ENCODE measurements around the gene CCDC28B. TPM values are rescaled to one million over a fixed set of nuclear protein-coding genes. Genes with fewer than 3 reads are reported as not detected.

CCDC28B gene
- total RNA-seq = 15.6 and 17.6 TPM in 2 replicates

DNA sequence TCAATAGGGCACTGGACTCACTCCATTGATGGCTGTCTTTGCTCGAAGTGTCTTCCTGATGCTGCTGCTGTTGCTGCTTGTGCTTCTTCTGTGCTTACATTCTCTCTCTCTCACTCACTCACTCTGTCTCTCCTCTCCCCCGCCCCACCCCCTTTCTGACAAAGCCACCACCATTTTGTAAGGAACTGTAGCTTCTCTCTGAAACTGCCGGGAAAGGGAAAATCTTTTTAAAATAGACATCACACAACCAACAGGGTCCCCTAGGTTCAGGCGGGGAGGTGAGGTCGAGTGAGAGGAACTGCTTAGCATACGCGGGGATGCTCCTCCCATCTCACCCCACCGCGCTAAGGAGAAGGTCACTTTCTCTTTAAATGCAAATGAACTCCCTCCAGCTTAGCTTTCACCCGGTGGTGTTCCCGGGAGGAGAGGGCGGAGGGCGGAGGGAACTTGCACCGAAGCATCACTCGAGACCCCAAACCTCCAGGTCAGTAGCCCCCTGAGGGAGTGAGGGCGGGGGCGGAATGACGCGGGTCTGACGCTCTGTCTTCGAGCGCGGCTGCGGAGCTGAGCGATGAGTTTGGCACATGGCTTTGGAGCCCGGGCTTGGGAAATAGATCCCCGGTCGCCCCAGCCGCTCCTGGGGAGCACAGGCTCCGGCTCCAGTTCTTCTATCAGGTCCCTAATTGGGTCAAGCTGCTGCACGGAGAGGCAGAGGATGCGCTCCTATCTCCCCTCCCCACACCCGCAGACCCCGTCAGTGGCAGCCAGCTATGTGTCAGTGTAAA lies at the start of gene CCDC28B:
Gene CCDC28B, plus strand, starts transcription at position 370 of the 785 bp plus-strand sequence. CDS start 1,341 bp downstream, outside the sequence.

DNA sequence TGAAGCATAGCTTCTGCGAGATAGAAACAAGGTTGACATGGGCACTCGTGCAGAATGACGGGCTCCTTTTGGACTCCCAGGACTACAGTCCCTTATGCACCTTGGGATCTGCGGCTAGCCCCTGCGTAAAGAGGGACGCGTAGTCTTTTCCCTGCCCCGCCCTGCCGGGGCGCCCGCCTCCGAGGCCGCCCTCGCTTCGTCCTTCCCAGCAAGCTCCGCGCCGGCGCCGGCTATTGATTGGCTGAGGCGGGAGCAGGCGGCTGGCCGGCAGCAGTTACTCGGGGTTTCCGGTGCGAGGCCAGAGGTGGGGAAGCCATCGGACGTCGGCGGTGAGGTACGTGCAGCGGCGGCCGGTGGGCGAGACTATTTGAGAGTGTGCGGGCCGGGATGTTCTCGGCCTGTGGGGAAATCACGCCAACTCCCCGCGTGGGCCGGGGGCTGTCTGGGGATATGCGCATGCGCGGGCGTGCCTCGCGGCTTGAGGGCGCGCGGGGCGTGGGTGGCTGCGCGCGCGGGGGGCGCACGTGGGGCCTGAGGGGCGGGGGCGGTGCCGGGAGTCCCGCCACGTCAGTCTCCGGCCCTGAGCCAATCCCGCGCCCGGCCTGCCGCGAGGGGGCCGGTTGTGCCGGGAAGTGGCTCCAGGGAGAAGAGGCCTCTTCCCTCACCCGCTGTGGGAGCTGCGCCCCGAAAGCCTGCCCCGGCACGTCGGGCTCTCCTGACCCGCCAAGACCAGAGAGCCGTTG lies 20.8 kb upstream of the CCDC28B start, which contains the start of gene TXLNA:
Gene TXLNA, plus strand, starts transcription at position 233 of the 743 bp plus-strand sequence. CDS start 671 bp downstream, outside the sequence.

DNA sequence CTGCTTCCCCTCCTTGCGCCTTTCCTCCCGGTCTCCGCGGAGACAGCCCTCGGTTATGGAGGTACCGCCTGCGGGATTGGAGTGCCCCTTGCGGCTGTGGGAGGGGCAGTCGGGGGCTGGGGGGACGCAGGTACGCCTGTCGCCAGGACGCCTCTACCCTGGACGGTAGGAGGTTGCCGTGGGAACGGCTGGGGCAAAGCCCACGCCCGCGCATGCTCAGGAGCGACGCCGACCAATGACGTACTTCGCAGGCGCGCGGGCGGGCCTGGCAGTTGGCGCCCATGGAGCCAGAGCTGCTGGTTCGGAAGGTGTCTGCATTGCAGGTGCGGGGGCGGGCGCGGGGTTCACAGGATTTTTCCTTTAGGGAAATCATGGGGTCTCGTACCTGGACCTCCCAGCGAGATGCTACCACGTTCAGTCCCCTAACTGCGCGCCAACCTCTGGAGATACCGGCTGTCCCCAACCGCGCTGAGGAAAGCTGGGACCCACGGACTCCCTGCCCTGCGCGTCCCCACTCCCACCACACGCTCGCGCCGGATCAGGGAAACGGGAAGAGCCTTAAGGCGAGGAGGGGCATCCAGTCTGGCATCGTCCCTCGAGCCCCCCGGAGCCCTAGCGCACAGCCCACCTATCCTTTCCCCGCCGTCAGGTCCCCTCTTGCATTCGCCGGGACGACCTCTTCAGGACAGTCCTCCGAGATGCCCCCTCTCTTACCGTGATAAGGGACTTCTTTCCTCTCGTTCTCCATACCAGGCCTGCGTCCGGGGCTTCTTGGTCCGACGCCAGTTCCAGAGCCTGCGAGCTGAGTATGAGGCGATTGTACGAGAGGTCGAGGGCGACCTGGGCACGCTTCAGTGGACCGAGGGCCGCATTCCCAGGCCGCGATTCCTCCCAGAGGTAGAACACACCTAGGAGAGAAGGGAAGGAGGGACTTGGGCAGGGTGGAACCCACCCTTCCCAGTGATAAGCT lies 5.3 kb downstream of the CCDC28B start, which contains the start of gene IQCC:
Gene IQCC, plus strand, starts transcription at position 271 of the 970 bp plus-strand sequence. Its CDS starts 11 bp downstream, at position 282.

DNA sequence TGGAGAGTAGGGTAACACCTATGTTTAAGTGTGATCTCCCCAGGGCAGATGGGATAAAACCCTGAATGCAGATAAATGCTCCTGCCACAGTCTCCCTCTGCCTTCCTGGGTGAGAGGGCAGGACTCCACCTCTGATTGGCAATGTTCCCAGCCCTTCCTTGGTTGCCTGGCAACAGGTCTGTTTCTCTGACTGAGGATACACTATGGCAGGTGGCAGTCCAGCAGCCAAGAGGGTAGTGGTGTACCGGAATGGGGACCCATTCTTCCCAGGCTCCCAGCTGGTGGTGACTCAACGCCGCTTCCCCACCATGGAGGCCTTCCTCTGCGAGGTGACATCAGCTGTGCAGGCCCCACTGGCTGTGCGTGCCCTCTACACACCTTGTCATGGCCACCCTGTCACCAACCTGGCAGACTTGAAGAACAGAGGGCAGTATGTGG lies 8.5 kb downstream of the CCDC28B start, which contains the start of gene DCDC2B:
Gene DCDC2B, plus strand, starts transcription at position 199 of the 438 bp plus-strand sequence. Its CDS starts 5 bp downstream, at position 204.

DNA sequence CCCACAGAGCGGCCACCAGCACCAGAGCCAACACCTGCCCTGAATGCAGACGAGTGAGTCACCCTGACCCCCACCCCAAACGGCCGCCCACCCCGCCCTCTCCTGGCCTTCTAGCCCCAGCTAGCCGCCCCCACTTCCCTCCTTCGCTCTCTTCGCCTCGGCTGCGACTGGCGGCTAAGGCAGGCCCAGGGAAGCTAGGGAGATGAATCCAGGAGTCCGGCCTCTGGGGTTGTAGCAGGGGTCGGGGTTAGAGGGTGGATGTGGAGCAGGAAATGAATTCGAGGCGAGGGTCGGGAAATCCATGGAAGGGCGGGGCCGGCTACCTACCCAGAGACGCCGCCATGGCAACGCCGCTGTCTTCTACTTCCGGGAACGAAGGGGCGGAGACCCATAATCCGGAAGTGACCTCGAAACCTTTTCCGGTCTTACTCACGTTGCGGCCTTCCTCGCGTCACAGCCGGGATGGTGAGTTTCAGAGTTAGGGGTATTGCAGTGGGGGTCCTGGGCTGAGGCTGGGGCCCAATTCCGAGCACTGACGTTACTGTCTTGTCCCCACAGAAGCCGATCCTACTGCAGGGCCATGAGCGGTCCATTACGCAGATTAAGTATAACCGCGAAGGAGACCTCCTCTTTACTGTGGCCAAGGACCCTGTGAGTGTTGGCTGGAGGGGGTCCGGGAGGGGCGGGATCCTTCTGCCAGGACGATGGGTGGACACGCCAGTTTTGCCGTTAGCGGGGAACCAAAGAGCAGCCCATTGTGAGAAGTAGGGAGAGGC lies 21.8 kb downstream of the CCDC28B start, which contains the start of the genes EIF3I and TMEM234:
Gene EIF3I, plus strand, starts transcription at position 428 of the 776 bp plus-strand sequence. Its CDS starts 35 bp downstream, at position 463.
Gene TMEM234, minus strand, starts transcription at position 374 of the 776 bp plus-strand sequence. Its CDS starts 31 bp downstream, at position 343.

DNA sequence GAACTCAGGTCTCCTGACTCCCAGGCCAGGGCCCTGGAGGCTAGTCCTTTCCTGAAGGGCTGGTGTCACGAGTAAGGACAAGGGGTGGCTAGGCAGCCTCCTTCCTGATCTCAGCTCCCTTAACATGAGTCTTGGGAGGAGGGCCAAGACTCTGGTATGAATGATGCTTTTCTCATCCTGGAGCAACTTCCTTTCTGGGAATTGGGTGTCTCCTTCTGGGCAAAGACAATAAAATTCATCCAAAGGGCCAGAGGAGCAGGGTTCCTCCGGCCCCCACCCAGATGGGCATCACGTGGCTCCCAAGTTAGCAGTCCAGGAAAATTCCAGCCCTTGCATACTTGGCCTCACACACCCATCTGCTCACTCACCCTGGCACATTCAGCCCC lies 46.5 kb downstream of the CCDC28B start, which contains the start of gene FAM167B:
Gene FAM167B, plus strand, starts transcription at position 335 of the 386 bp plus-strand sequence. CDS start 200 bp downstream, outside the sequence.

DNA sequence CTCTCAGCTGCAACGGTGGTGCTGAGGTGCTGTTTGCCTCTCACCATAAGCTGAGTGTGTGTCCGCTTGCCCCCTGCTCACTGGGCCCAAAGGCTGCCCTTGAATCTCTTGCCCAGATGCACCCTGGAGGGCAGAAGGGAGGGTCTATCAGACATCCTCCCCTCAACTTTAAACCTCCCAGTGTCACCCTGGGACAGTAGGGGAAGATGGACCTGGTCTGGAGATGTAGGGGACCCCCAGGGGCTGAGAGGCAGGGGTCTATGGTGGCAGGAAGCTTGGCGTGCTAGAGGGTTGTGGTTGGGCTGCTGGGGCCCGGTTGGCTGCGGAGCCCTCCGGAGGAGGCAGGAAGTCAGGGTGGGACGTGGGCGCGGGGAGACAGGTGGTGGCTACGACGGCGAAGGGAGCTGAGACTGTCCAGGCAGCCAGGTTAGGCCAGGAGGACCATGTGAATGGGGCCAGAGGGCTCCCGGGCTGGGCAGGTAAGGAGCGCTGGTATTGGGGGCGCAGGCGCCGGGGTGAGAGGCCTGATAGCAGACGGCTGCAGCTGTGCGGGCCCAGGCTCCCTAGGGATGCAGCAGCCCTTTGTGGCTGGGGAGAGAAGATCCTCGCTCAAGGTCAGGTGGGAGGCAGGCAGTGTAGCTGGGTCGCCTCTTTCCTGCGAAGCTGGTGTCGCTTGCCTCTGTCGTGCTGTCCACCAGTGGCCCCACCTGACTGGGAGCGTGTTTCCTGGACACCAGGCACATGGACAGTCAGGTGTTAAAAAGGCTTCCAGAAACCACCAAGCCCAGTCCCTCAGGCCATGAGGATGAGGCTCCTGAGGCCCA lies 50.7 kb downstream of the CCDC28B start, which contains the start of gene LCK:
Gene LCK, plus strand, starts transcription at position 373 of the 824 bp plus-strand sequence. CDS start 23,065 bp downstream, outside the sequence.

Other genes starting within 250 kb of the CCDC28B start
- gene KHDRBS1, start 186.7 kb upstream of the CCDC28B start, total RNA-seq = 42.5 and 56.6 TPM in 2 replicates
- 6.1 and 6.8 TPM in 2 replicates for gene TMEM39B, start 127.7 kb upstream of the CCDC28B start, total RNA-seq
- 29.6 and 33.0 TPM in 2 replicates for gene KPNA6, start 92.5 kb upstream of the CCDC28B start, total RNA-seq
- 87.7 and 107 TPM in 2 replicates for gene TXLNA, start 20.9 kb upstream of the CCDC28B start, total RNA-seq
- gene IQCC, start 5.1 kb downstream of the CCDC28B start, total RNA-seq = 2.1 and 2.5 TPM in 2 replicates
- gene DCDC2B, start 8.5 kb downstream of the CCDC28B start, total RNA-seq = not detected in 2 replicates
- gene TMEM234, start 21.8 kb downstream of the CCDC28B start, total RNA-seq = 20.7 and 22.7 TPM in 2 replicates
- gene EIF3I, start 21.8 kb downstream of the CCDC28B start, total RNA-seq = 285 and 327 TPM in 2 replicates
- gene FAM167B, start 46.6 kb downstream of the CCDC28B start, total RNA-seq = 0.79 and 1.7 TPM in 2 replicates
- gene LCK, start 50.7 kb downstream of the CCDC28B start, total RNA-seq = not detected in 2 replicates
- gene HDAC1, start 91.5 kb downstream of the CCDC28B start, total RNA-seq = 113 and 116 TPM in 2 replicates
- gene MARCKSL1, start 135.6 kb downstream of the CCDC28B start, total RNA-seq = 13.9 TPM in 2 replicates
- gene FAM229A, start 161.9 kb downstream of the CCDC28B start, total RNA-seq = 0.66 and 0.99 TPM in 2 replicates
- gene TSSK3, start 161.9 kb downstream of the CCDC28B start, total RNA-seq = 0.40 and 1.7 TPM in 2 replicates
- 56.5 and 60.6 TPM in 2 replicates for gene BSDC1, start 193.8 kb downstream of the CCDC28B start, total RNA-seq